IMR-90 (cell line): ENCODE results near the gene CDC26.

Experiments
- BHLHE40 ChIP-seq: fragments of 150-350 bp; IDR thresholded peaks from 2 replicates; pipeline ENCODE4 v1.6.1; 2016; ENCODE audit warnings: mild to moderate bottlenecking, low read depth, low read length
- CEBPB ChIP-seq: IDR thresholded peaks from 2 replicates; pipeline ENCODE4 v1.6.1; 2012; ENCODE audit warnings: low read depth, low read length, improper control_type of control experiment
- CHD1 ChIP-seq: IDR thresholded peaks from 2 replicates; pipeline ENCODE4 v1.6.1; 2012; ENCODE audit warnings: low read depth, low read length, improper control_type of control experiment
- CTCF ChIP-seq: conservative IDR thresholded peaks from 2 replicates; pipeline ENCODE4 v1.5.1; 2012; ENCODE audit warnings: mild to moderate bottlenecking, low read depth, low read length, improper control_type of control experiment
- MAZ ChIP-seq: IDR thresholded peaks from 2 replicates; pipeline ENCODE4 v1.6.1; 2012; ENCODE audit warnings: low read depth, mild to moderate bottlenecking, low read length, improper control_type of control experiment, moderate library complexity, borderline replicate concordance
- MXI1 ChIP-seq: IDR thresholded peaks from 2 replicates; pipeline ENCODE4 v1.6.1; 2012; ENCODE audit warnings: low read depth, mild to moderate bottlenecking, low read length, moderate library complexity, borderline replicate concordance
- POLR2A ChIP-seq: IDR thresholded peaks from 2 replicates; pipeline ENCODE4 v1.6.1; 2012; ENCODE audit warnings: mild to moderate bottlenecking, low read depth, low read length
- RAD21 ChIP-seq: IDR thresholded peaks from 2 replicates; pipeline ENCODE4 v1.6.1; 2012; ENCODE audit warnings: low read length, improper control_type of control experiment
- RCOR1 ChIP-seq: IDR thresholded peaks from 2 replicates; pipeline ENCODE4 v1.6.1; 2012; ENCODE audit warnings: mild to moderate bottlenecking, low read length, improper control_type of control experiment; ENCODE audit not compliant: insufficient replicate concordance
- RFX5 ChIP-seq: IDR thresholded peaks from 2 replicates; pipeline ENCODE4 v1.8.0; 2012; ENCODE audit warnings: low read depth, mild to moderate bottlenecking, low read length, moderate library complexity
- SMC3 ChIP-seq: fragments of 150-350 bp; IDR thresholded peaks from 2 replicates; pipeline ENCODE4 v1.6.1; 2016; ENCODE audit warnings: low read depth, mild to moderate bottlenecking, antibody characterized with exemption, low read length, moderate library complexity
- USF2 ChIP-seq: fragments of 150-350 bp; IDR thresholded peaks from 2 replicates; pipeline ENCODE4 v1.6.1; 2017; ENCODE audit warnings: mild to moderate bottlenecking, antibody characterized with exemption, low read length, low read depth

DNA sequence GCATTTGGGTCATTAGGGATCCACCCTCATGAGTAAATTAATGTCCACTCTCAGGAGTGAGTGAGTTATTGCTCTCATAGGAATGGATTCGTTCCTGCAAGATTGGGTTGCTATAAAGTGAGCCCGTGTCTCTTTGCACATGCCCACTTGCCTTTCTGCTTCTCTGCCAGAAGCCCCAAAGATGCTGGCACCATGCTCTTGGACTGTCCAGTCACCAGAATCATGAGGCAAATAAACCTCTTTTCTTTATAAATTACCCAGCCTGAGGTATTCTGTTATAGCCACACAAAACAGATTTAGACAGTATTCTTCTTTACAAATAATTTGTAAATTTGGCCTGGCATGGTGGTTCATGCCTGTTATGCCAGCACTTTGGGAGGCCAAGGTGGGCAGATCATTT, 24.6 kb downstream of the CDC26 start:
- TF ChIP-seq MXI1 (no peak), CTCF (no peak), SMC3 (no peak), CHD1 (no peak), USF2 (no peak), RCOR1 (no peak), RAD21 (no peak), BHLHE40 (no peak), POLR2A (no peak), RFX5 (no peak), CEBPB (no peak), MAZ (no peak)
